Kidney epithelial cell (primary cell): Measurements from ENCODE around the gene SUCLA2. TPM values are rescaled to one million over a fixed set of nuclear protein-coding genes. Genes with fewer than 3 reads are reported as not detected.

Experiments
- DNase-seq: peaks from one replicate; pipeline ENCODE4 v3.0.0-alpha.2; 2010; ENCODE audit warnings: low read depth
- H3K27me3 ChIP-seq: 2 replicates; pipeline ENCODE4 v1.6.0; 2011; ENCODE audit warnings: low read length; ENCODE audit not compliant: control insufficient read depth, insufficient read depth
- H3K36me3 ChIP-seq: 2 replicates; pipeline ENCODE4 v1.5.1; 2011; ENCODE audit warnings: low read length; ENCODE audit not compliant: control insufficient read depth, insufficient read depth
- H3K4me3 ChIP-seq: 2 replicates; pipeline ENCODE4 v1.5.1; 2011; ENCODE audit warnings: low read depth, mild to moderate bottlenecking, control low read depth, low read length
- CTCF ChIP-seq: IDR thresholded peaks from 2 replicates; pipeline ENCODE4 v1.5.1; 2011; ENCODE audit warnings: mild to moderate bottlenecking, moderate library complexity, low read length, control low read depth, inconsistent platforms; ENCODE audit not compliant: insufficient read depth, poor library complexity, severe bottlenecking
- total RNA-seq: library from RNA; depleted of rRNA; stranded (reverse); fragments of >200 nt; gene quantifications from 2 replicates; pipeline ENCODE4 v1.2.3, GENCODE V29; 2015

SUCLA2 gene
- total RNA-seq, 1 donor from 2014 or later, result 32.7 TPM

GRCh38 chr13:47908197-47908902 is 92.7 kb downstream of the SUCLA2 start:
- DNase-seq, result peak; percentile 25
- Histone ChIP-seq H3K36me3 (no peaks in the 10 kb centered on the region), H3K4me3 (no peak overlapping the region), H3K27me3 (no peaks in the 10 kb centered on the region)
- no peak for TF ChIP-seq CTCF

DNA sequence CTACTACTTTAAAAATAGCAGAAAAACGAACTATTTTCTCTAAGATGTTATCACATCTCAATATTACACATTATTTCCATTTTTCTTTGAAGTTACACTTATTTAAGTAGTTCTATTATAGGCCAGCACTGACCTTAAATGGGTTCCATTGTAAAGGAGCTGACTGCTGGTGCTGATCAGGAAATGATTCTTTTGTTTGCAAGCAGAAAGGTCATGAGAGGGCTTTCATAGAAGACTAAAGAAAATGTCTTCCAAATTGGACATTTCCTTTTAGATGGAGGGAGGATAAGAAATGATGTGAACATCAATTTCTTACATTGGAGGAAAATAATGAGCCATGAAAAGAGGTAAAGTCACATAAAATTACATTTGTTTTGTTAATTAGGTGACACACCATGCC is 96.2 kb downstream of the SUCLA2 start:
- Histone ChIP-seq H3K4me3 (no peak overlapping the region), H3K36me3 (no peaks in the 10 kb centered on the region), H3K27me3 (no peaks in the 10 kb centered on the region)
- DNase-seq, result no peak
- TF ChIP-seq CTCF, result no peak

GRCh38 chr13:47904241-47904640 is 96.8 kb downstream of the SUCLA2 start:
- no peak overlapping the region for H3K4me3 ChIP-seq
- no peak for TF ChIP-seq CTCF
- H3K36me3 ChIP-seq, result no peaks in the 10 kb centered on the region
- no peak for DNase-seq
- H3K27me3 ChIP-seq, result no peaks in the 10 kb centered on the region

GRCh38 chr13:47903836-47904235 is 97.2 kb downstream of the SUCLA2 start:
- Histone ChIP-seq H3K36me3 (no peaks in the 10 kb centered on the region), H3K4me3 (no peak overlapping the region), H3K27me3 (no peaks in the 10 kb centered on the region)
- TF ChIP-seq CTCF, result no peak
- DNase-seq, result no peak

- no peak for DNase-seq
- Histone ChIP-seq H3K36me3 (no peaks in the 10 kb centered on the region), H3K27me3 (no peaks in the 10 kb centered on the region), H3K4me3 (no peak overlapping the region)
- TF ChIP-seq CTCF, result no peak
These were observed 99.6 kb downstream of the SUCLA2 start for GRCh38 chr13:47901441-47901840.

DNA sequence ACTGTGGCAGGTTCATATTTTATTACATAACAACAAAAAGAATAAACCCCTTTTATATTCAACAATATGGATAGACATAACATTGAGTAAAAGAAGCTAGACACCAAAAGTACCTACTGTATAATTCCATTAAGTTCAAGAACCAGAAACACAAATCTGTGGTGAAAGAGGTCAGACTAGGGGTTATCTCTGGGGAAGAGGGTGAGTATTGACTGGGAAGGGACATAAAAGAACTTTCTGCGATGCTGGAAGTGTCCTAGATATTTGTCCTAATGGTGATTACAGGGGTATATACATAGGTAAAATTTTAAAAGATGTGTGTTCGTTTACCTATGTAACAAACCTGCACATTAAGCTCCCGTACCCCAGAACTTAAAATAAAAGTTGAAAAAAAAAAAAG is 103.0 kb downstream of the SUCLA2 start:
- no peaks in the 10 kb centered on the region for H3K36me3 ChIP-seq
- no peak for TF ChIP-seq CTCF
- H3K27me3 ChIP-seq, result no peaks in the 10 kb centered on the region
- H3K4me3 ChIP-seq, result no peak overlapping the region
- DNase-seq, result no peak
